Measurements from ENCODE around the gene CNTF. TPM values are rescaled to one million over a fixed set of nuclear protein-coding genes. Genes with fewer than 3 reads are reported as not detected.

Gene CNTF
- total RNA-seq, 6 experiments from 2014 or later = 0.37 to 0.87 (median 0.72) TPM

- TF ChIP-seq POLR2A (IDR thresholded peaks at IDR 0.05) = peak; percentile 70
- TF ChIP-seq, protein P1, sequence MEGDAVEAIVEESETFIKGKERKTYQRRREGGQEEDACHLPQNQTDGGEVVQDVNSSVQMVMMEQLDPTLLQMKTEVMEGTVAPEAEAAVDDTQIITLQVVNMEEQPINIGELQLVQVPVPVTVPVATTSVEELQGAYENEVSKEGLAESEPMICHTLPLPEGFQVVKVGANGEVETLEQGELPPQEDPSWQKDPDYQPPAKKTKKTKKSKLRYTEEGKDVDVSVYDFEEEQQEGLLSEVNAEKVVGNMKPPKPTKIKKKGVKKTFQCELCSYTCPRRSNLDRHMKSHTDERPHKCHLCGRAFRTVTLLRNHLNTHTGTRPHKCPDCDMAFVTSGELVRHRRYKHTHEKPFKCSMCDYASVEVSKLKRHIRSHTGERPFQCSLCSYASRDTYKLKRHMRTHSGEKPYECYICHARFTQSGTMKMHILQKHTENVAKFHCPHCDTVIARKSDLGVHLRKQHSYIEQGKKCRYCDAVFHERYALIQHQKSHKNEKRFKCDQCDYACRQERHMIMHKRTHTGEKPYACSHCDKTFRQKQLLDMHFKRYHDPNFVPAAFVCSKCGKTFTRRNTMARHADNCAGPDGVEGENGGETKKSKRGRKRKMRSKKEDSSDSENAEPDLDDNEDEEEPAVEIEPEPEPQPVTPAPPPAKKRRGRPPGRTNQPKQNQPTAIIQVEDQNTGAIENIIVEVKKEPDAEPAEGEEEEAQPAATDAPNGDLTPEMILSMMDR (IDR thresholded peaks at IDR 0.05) = peak; percentile 68 to 86 (median 74)
- no peaks in the 10 kb centered on the region for H3K36me3 ChIP-seq
- peak overlapping the region; percentile 90 to 93 (median 91) for H3K4me3 ChIP-seq
- ATAC-seq (peak; percentile 55 to 67 (median 66)), DNase-seq (peak; percentile 91 to 94 (median 94))
- intact Hi-C loops (cut with DNase I) = no loop called here
- H3K27ac ChIP-seq = peak overlapping the region; percentile 98 to 99 (median 99)
- H3K9me3 ChIP-seq = no peaks in the 10 kb centered on the region
- under 1% methylated on average over 23 of the region's 78 CpGs for WGBS (ENCODE audit: insufficient coverage, low coverage, low lambda C conversion rate, missing lambda C conversion rate)
- peaks cover 0 to 66% (median 19%) of the 10 kb centered on the region in 4 donors for H3K4me1 ChIP-seq
- H3K27me3 ChIP-seq = no peaks in the 10 kb centered on the region
Measured at GRCh38 chr11:58579192-58580129, 43.0 kb upstream of the CNTF start.

DNA sequence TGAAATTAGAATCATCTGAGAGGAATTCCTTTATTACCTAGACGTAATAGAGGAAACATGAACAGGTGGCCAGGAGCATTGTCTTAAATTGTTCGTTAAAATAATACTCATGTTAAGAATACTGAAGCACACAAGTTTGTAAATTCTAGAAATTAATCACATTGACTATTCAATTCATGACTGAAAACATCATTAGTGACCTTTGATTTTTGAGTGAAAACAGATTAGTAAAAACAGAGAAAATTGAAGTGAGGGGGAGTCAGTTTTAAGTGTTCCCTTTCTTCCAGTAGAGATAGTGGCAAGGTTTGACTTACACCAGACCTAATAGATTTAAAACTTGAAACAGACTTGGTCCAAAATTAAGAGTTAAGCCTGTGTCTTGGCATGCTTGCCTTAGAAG lies 42.2 kb upstream of the CNTF start:
- Histone ChIP-seq H3K9me3 (no peaks in the 10 kb centered on the region), H3K4me1 (peaks cover 0 to 68% (median 20%) of the 10 kb centered on the region in 4 donors), H3K27me3 (no peaks in the 10 kb centered on the region), H3K27ac (peak overlapping the region; percentile 98 to 99 (median 99)), H3K36me3 (peaks cover 0 to 3% (median 0%) of the 10 kb centered on the region in 4 donors), H3K4me3 (peak overlapping the region; percentile 90 to 93 (median 91))
- TF ChIP-seq POLR2A (IDR thresholded peaks at IDR 0.05) = no peak
- TF ChIP-seq, protein P1 (IDR thresholded peaks at IDR 0.05) = no peak
- 0% methylated on average over 2 of the region's 2 CpGs for WGBS (ENCODE audit: insufficient coverage, low coverage, low lambda C conversion rate, missing lambda C conversion rate)
- intact Hi-C loops (cut with DNase I) = no loop called here
- ATAC-seq (no peak), DNase-seq (no peak)

- no peak for ATAC-seq
- intact Hi-C loops (cut with DNase I) = no loop called here
- no peak overlapping the region for H3K27ac ChIP-seq
- H3K36me3 ChIP-seq = peaks cover 0 to 3% (median 0%) of the 10 kb centered on the region in 4 donors
- H3K9me3 ChIP-seq = no peaks in the 10 kb centered on the region
- no peaks in the 10 kb centered on the region for H3K27me3 ChIP-seq
- H3K4me3 ChIP-seq = no peak overlapping the region
- no peak for TF ChIP-seq POLR2A (IDR thresholded peaks at IDR 0.05)
- TF ChIP-seq, protein P1 (IDR thresholded peaks at IDR 0.05) = no peak
- H3K4me1 ChIP-seq = peaks cover 0 to 49% (median 14%) of the 10 kb centered on the region in 4 donors
- no peak for DNase-seq
- 77% methylated on average over 1 of the region's 1 CpG for WGBS (ENCODE audit: insufficient coverage, low coverage, low lambda C conversion rate, missing lambda C conversion rate)
Measured at GRCh38 chr11:58582437-58582836, 40.0 kb upstream of the CNTF start.

DNA sequence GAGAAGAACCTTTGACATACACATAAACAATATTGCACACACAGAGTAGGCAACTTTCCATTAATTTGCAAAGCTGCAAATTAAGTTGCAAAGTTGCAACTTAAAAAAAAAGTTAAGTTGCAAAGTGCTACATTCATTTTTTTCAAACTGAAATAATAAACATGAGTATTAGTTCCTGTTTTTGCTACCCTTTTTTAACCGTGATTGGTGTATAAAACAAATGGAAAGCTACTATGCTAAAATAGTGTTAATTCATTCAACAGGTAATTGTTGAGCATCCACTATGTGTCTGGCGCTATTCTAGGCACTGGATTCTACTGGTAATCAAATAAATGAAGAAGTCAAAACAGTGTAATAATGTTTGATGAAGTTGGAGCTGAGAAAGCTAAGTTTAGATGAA lies 35.5 kb upstream of the CNTF start:
- Histone ChIP-seq H3K27me3 (no peaks in the 10 kb centered on the region), H3K4me1 (peaks cover 0 to 36% (median 11%) of the 10 kb centered on the region in 4 donors), H3K9me3 (no peaks in the 10 kb centered on the region), H3K4me3 (no peak overlapping the region), H3K27ac (no peak overlapping the region), H3K36me3 (peaks cover 0 to 3% (median 0%) of the 10 kb centered on the region in 4 donors)
- intact Hi-C loops (cut with DNase I) = no loop called here
- no peak for DNase-seq
- WGBS (ENCODE audit: insufficient coverage, low coverage, low lambda C conversion rate, missing lambda C conversion rate) = 82% methylated on average over 2 of the region's 2 CpGs
- TF ChIP-seq, protein P1 (IDR thresholded peaks at IDR 0.05) = no peak
- no peak for TF ChIP-seq POLR2A (IDR thresholded peaks at IDR 0.05)
- no peak for ATAC-seq
